H9 (cell line): ENCODE results near the gene DLG2. TPM values are rescaled to one million over a fixed set of nuclear protein-coding genes. Genes with fewer than 3 reads are reported as not detected.

ENCODE experiments used
- DNase-seq: peaks from one replicate; pipeline ENCODE4 v3.0.0-alpha.2; 2017
- H2AFZ ChIP-seq: one replicate; pipeline ENCODE4 v1.6.1; 2013; ENCODE audit warnings: mild to moderate bottlenecking, low read length, control low read depth, moderate library complexity
- H2AK5ac ChIP-seq: 2 replicates; pipeline ENCODE4 v1.6.1; 2013; ENCODE audit warnings: low read length, control low read depth, mixed read lengths; ENCODE audit not compliant: insufficient read length
- H2BK120ac ChIP-seq: one replicate; pipeline ENCODE4 v1.6.1; 2013; ENCODE audit warnings: low read depth, mild to moderate bottlenecking, low read length, control low read depth, inconsistent platforms; ENCODE audit not compliant: poor library complexity, severe bottlenecking
- H2BK12ac ChIP-seq: 2 replicates; pipeline ENCODE4 v1.6.1; 2013; ENCODE audit warnings: low read length, control low read depth, mixed read lengths, low read depth; ENCODE audit not compliant: insufficient read length
- H2BK15ac ChIP-seq: 2 replicates; pipeline ENCODE4 v1.6.1; 2013; ENCODE audit warnings: low read depth, low read length, control low read depth
- H2BK20ac ChIP-seq: one replicate; pipeline ENCODE4 v1.6.1; 2013; ENCODE audit warnings: low read depth, mild to moderate bottlenecking, low read length, control low read depth, inconsistent platforms; ENCODE audit not compliant: poor library complexity, severe bottlenecking
- H2BK5ac ChIP-seq: 2 replicates; pipeline ENCODE4 v1.6.1; 2013; ENCODE audit warnings: low read length, control low read depth, mixed read lengths; ENCODE audit not compliant: insufficient read length
- H3K14ac ChIP-seq: 2 replicates; pipeline ENCODE4 v1.6.1; 2013; ENCODE audit warnings: low read length, control low read depth; ENCODE audit not compliant: insufficient read depth
- H3K18ac ChIP-seq: 2 replicates; pipeline ENCODE4 v1.6.1; 2013; ENCODE audit warnings: low read depth, mild to moderate bottlenecking, mixed read lengths, low read length, control low read depth; ENCODE audit not compliant: insufficient read length
- H3K23ac ChIP-seq: 2 replicates; pipeline ENCODE4 v1.6.1; 2013; ENCODE audit warnings: low read length, control low read depth, mixed read lengths, low read depth; ENCODE audit not compliant: insufficient read length
- H3K23me2 ChIP-seq: 2 replicates; pipeline ENCODE4 v1.6.1; 2013; ENCODE audit warnings: low read depth, mild to moderate bottlenecking, mixed read lengths, low read length, control low read depth; ENCODE audit not compliant: insufficient read length, poor library complexity, severe bottlenecking
- H3K27ac ChIP-seq: 2 replicates; pipeline ENCODE4 v1.5.1; 2013; ENCODE audit warnings: low read length, control low read depth, mixed read lengths, low read depth; ENCODE audit not compliant: insufficient read length
- H3K27me3 ChIP-seq: 2 replicates; pipeline ENCODE4 v1.6.1; 2013; ENCODE audit warnings: low read length, control low read depth, inconsistent platforms; ENCODE audit not compliant: insufficient read depth
- H3K4ac ChIP-seq: 2 replicates; pipeline ENCODE4 v1.6.1; 2013; ENCODE audit warnings: low read depth, mild to moderate bottlenecking, control low read depth, inconsistent platforms, low read length, moderate library complexity
- H3K4me1 ChIP-seq: 2 replicates; pipeline ENCODE4 v1.6.1; 2013; ENCODE audit warnings: low read length, control low read depth, inconsistent platforms; ENCODE audit not compliant: insufficient read depth
- H3K4me2 ChIP-seq: 2 replicates; pipeline ENCODE4 v1.6.1; 2013; ENCODE audit warnings: low read length, control low read depth, mixed read lengths; ENCODE audit not compliant: insufficient read length, insufficient read depth
- H3K56ac ChIP-seq: 2 replicates; pipeline ENCODE4 v1.6.1; 2013; ENCODE audit warnings: low read depth, mild to moderate bottlenecking, mixed read lengths, low read length, control low read depth; ENCODE audit not compliant: insufficient read length
- H3K79me1 ChIP-seq: 2 replicates; pipeline ENCODE4 v1.6.1; 2013; ENCODE audit warnings: low read depth, mild to moderate bottlenecking, moderate library complexity, low read length, control low read depth, inconsistent platforms; ENCODE audit not compliant: insufficient read depth, poor library complexity, severe bottlenecking
- H3K79me2 ChIP-seq: 2 replicates; pipeline ENCODE4 v1.6.1; 2013; ENCODE audit warnings: low read length, control low read depth, inconsistent platforms; ENCODE audit not compliant: insufficient read depth
- H3K9ac ChIP-seq: 2 replicates; pipeline ENCODE4 v1.6.1; 2013; ENCODE audit warnings: low read length, control low read depth, mixed read lengths; ENCODE audit not compliant: insufficient read length; ENCODE audit errors: extremely low read depth
- H3K9me3 ChIP-seq: one replicate; pipeline ENCODE4 v1.6.1; 2013; ENCODE audit warnings: low read depth, low read length, inconsistent platforms; ENCODE audit not compliant: control insufficient read depth
- H3T11ph ChIP-seq: one replicate; pipeline ENCODE4 v1.6.1; 2013; ENCODE audit warnings: mild to moderate bottlenecking, low read length, control low read depth, inconsistent platforms
- H4K20me1 ChIP-seq: one replicate; pipeline ENCODE4 v1.6.1; 2013; ENCODE audit not compliant: control insufficient read depth, insufficient read length, insufficient read depth
- H4K5ac ChIP-seq: 2 replicates; pipeline ENCODE4 v1.6.1; 2013; ENCODE audit warnings: low read depth, mild to moderate bottlenecking, mixed read lengths, low read length, control low read depth; ENCODE audit not compliant: insufficient read length
- H4K8ac ChIP-seq: replicated peaks from 2 replicates; pipeline ENCODE4 v1.6.1; 2013; ENCODE audit warnings: low read length, control low read depth, mixed read lengths, low read depth; ENCODE audit not compliant: insufficient read length
- H4K91ac ChIP-seq: 2 replicates; pipeline ENCODE4 v1.6.1; 2013; ENCODE audit warnings: low read depth, mild to moderate bottlenecking, moderate library complexity, mixed read lengths, low read length, control low read depth; ENCODE audit not compliant: insufficient read length
- H3K27ac Mint-ChIP-seq, 3 experiments: 2 replicates in 2 of 3; 3 replicates in 1 of 3; pipeline ENCODE4 v1.8.0; 2020 to 2021; ENCODE audit warnings: mixed read lengths in 3 of 3, mild to moderate bottlenecking in 1 of 3, moderate library complexity in 1 of 3
- H3K27me3 Mint-ChIP-seq: 2 replicates; pipeline ENCODE4 v1.8.0; 2021; ENCODE audit warnings: low read depth, mild to moderate bottlenecking, moderate library complexity, mixed read lengths
- H3K36me3 Mint-ChIP-seq, 3 experiments: 2 replicates in 2 of 3; 3 replicates in 1 of 3; pipeline ENCODE4 v1.8.0; 2020 to 2021; ENCODE audit warnings: low read depth in 3 of 3, mixed read lengths in 3 of 3; ENCODE audit not compliant: insufficient read depth in 1 of 3
- H3K4me1 Mint-ChIP-seq, 2 experiments: 2 replicates each; pipeline ENCODE4 v1.8.0; 2020; ENCODE audit warnings: mixed read lengths in 2 of 2
- H3K4me3 Mint-ChIP-seq, 2 experiments: 2 replicates in 1 of 2; 3 replicates in 1 of 2; pipeline ENCODE4 v1.8.0; 2020 to 2021; ENCODE audit warnings: mild to moderate bottlenecking in 2 of 2, mixed read lengths in 2 of 2, moderate library complexity in 1 of 2
- H3K9me3 Mint-ChIP-seq, 2 experiments: 2 replicates in 1 of 2; 3 replicates in 1 of 2; pipeline ENCODE4 v1.8.0; 2020; ENCODE audit warnings: mild to moderate bottlenecking in 2 of 2, mixed read lengths in 2 of 2, moderate library complexity in 1 of 2
- WGBS: extraction: QIAGEN DNeasy Blood & Tissue Kit; methylation state at CpG from one replicate; pipeline ENCODE4 v1.1.7; 2013; ENCODE audit warnings: missing lambda C conversion rate, low lambda C conversion rate, mixed read lengths; ENCODE audit not compliant: insufficient read length; ENCODE audit errors: extremely low coverage; 5-methylcytosine and 5-hydroxymethylcytosine counted together
- total RNA-seq: library from RNA; stranded (reverse); gene quantifications from 2 replicates; pipeline ENCODE4 v1.2.1, GENCODE V29; 2021
- TF ChIP-seq, protein P1 (sequence below): fragments of 200-600 bp; sonication (generic); conservative IDR thresholded peaks from 3 replicates; pipeline ENCODE4 v1.8.0; 2021; ENCODE audit warnings: antibody characterized with exemption, mild to moderate bottlenecking

The DLG2 gene
- total RNA-seq, 1 experiment from 2014 or later = 8.0 TPM

DNA sequence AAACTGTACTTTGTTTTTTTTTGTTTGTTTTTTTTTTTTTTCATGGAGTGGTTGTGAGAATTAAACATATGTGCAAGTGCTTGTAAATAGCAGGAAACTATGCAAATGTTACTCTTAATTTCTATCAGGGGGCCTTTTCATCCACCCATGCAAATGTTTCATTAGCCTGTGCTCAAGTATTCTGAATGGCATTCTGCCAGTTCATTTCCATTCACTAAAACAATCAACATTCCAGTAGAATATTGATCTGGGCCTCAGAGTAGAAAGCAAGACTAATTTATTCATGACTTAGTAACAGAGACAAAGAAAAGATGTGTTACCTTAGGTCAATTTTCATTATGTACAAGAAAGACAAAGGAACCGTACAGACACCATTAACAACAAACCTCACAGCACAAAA is 971.4 kb downstream of the DLG2 start:
- no peak overlapping the region for H3K27ac ChIP-seq
- no peak overlapping the region for H3K23ac ChIP-seq
- no peak overlapping the region for H3K4me2 ChIP-seq

More for the DNA sequence above, 971.4 kb downstream of the DLG2 start:
- H3K23me2 ChIP-seq = no peaks in the 10 kb centered on the region
- H4K8ac ChIP-seq = no peak overlapping the region
- H3T11ph ChIP-seq = no peak overlapping the region
- no CpG with 5 or more reads among the region's 1 CpG for WGBS
- H3K9me3 ChIP-seq = peaks cover 15% of the 10 kb centered on the region
- H3K56ac ChIP-seq = no peak overlapping the region
- H3K14ac ChIP-seq = no peak overlapping the region
- no peaks in the 10 kb centered on the region for H3K79me1 ChIP-seq
- no peak for DNase-seq
- H4K91ac ChIP-seq = no peak overlapping the region
- Mint-ChIP-seq H3K27ac (peak overlapping the region; percentile 28 to 83 (median 76); a peak in 4 of 7 replicates), H3K4me3 (no peak overlapping the region), H3K9me3 (peaks cover 11 to 18% of the 10 kb centered on the region in 2 experiments), H3K36me3 (peaks cover 10 to 45% (median 13%) of the 10 kb centered on the region in 3 experiments), H3K4me1 (peaks cover 22 to 25% of the 10 kb centered on the region in 2 experiments), H3K27me3 (no peaks in the 10 kb centered on the region; the same call in 1 of the 2 replicates)
- no peak overlapping the region for H3K4ac ChIP-seq
- H3K9ac ChIP-seq = no peak overlapping the region
- no peak overlapping the region for H2AK5ac ChIP-seq
- no peak overlapping the region for H2BK120ac ChIP-seq
- H4K20me1 ChIP-seq = no peaks in the 10 kb centered on the region
- H3K27me3 ChIP-seq = no peaks in the 10 kb centered on the region
- no peak overlapping the region for H2AFZ ChIP-seq
- TF ChIP-seq, protein P1, sequence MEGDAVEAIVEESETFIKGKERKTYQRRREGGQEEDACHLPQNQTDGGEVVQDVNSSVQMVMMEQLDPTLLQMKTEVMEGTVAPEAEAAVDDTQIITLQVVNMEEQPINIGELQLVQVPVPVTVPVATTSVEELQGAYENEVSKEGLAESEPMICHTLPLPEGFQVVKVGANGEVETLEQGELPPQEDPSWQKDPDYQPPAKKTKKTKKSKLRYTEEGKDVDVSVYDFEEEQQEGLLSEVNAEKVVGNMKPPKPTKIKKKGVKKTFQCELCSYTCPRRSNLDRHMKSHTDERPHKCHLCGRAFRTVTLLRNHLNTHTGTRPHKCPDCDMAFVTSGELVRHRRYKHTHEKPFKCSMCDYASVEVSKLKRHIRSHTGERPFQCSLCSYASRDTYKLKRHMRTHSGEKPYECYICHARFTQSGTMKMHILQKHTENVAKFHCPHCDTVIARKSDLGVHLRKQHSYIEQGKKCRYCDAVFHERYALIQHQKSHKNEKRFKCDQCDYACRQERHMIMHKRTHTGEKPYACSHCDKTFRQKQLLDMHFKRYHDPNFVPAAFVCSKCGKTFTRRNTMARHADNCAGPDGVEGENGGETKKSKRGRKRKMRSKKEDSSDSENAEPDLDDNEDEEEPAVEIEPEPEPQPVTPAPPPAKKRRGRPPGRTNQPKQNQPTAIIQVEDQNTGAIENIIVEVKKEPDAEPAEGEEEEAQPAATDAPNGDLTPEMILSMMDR = no peak
- H2BK20ac ChIP-seq = no peak overlapping the region
- H2BK12ac ChIP-seq = no peak overlapping the region
- no peak overlapping the region for H3K18ac ChIP-seq
- no peaks in the 10 kb centered on the region for H3K4me1 ChIP-seq
- no peak overlapping the region for H2BK5ac ChIP-seq
- no peaks in the 10 kb centered on the region for H3K79me2 ChIP-seq
- H2BK15ac ChIP-seq = no peak overlapping the region
- H4K5ac ChIP-seq = no peak overlapping the region
